Measurements from ENCODE around the gene PPP1R15B.

PPP1R15B gene

GRCh38 chr1:204411451-204412204 is at the start of gene PPP1R15B:
Gene PPP1R15B, minus strand, starts transcription at chr1:204411817. Its CDS starts 406 bp downstream, at chr1:204411411.
- DNase-seq (ENCODE audit: low read depth) = peak; percentile 92

GRCh38 chr1:204460346-204460745 is 48.7 kb upstream of the PPP1R15B start:
- DNase-seq (ENCODE audit: low read depth) = no peak

- DNase-seq (ENCODE audit: low read depth) = no peak
Measured at GRCh38 chr1:204459706-204460105, 48.1 kb upstream of the PPP1R15B start.

GRCh38 chr1:204457666-204458065 is 46.0 kb upstream of the PPP1R15B start:
- DNase-seq (ENCODE audit: low read depth) = no peak

GRCh38 chr1:204456826-204457442 is 45.3 kb upstream of the PPP1R15B start:
- DNase-seq (ENCODE audit: low read depth) = no peak

- DNase-seq (ENCODE audit: low read depth) = no peak
Measured at GRCh38 chr1:204455831-204456145, 44.2 kb upstream of the PPP1R15B start.

- DNase-seq (ENCODE audit: low read depth) = no peak
Measured at GRCh38 chr1:204455063-204455830, 43.6 kb upstream of the PPP1R15B start.

GRCh38 chr1:204454476-204454875 is 42.9 kb upstream of the PPP1R15B start:
- DNase-seq (ENCODE audit: low read depth) = no peak

- DNase-seq (ENCODE audit: low read depth) = no peak
Measured at GRCh38 chr1:204453141-204453772, 41.6 kb upstream of the PPP1R15B start.

- no peak for DNase-seq (ENCODE audit: low read depth)
Measured at GRCh38 chr1:204451352-204452124, 39.9 kb upstream of the PPP1R15B start.

GRCh38 chr1:204450461-204451257 is 39.0 kb upstream of the PPP1R15B start:
- no peak for DNase-seq (ENCODE audit: low read depth)

- DNase-seq (ENCODE audit: low read depth) = no peak
Measured at GRCh38 chr1:204449678-204450280, 38.2 kb upstream of the PPP1R15B start.

- DNase-seq (ENCODE audit: low read depth) = no peak
Measured at GRCh38 chr1:204448991-204449677, 37.5 kb upstream of the PPP1R15B start.

- no peak for DNase-seq (ENCODE audit: low read depth)
Measured at GRCh38 chr1:204448344-204448964, 36.8 kb upstream of the PPP1R15B start.

- no peak for DNase-seq (ENCODE audit: low read depth)
Measured at GRCh38 chr1:204447736-204448135, 36.1 kb upstream of the PPP1R15B start.

- no peak for DNase-seq (ENCODE audit: low read depth)
Measured at GRCh38 chr1:204447190-204447589, 35.6 kb upstream of the PPP1R15B start.

GRCh38 chr1:204446413-204447111 is 34.9 kb upstream of the PPP1R15B start:
- DNase-seq (ENCODE audit: low read depth) = no peak

GRCh38 chr1:204445860-204446412 is 34.3 kb upstream of the PPP1R15B start:
- no peak for DNase-seq (ENCODE audit: low read depth)

All from HS-5 (cell line).